Small intestine (tissue), 7 donors: ENCODE results near the gene THBS1. TPM values are rescaled to one million over a fixed set of nuclear protein-coding genes. Genes with fewer than 3 reads are reported as not detected.
A peak's percentile ranks its signal among the peaks of the same experiment; 100 is the strongest.

Experiments used
- DNase-seq, 2 donors: peaks; one replicate each; pipeline versions ENCODE4 v3.0.0 to v3.0.0-alpha.2; 2013
- FAIRE-seq: peaks from 2 replicates; lab custom pipeline; 2012; peaks lifted over from hg19 to GRCh38; lab: Jason Lieb, UNC
- H3K27ac ChIP-seq, 3 donors: one replicate each; pipeline ENCODE4 v1.5.1; 2013; ENCODE audit warnings: low read length in 2 of 3, mild to moderate bottlenecking in 2 of 3, control low read depth in 1 of 3, inconsistent platforms in 1 of 3, low read depth in 1 of 3, moderate library complexity in 1 of 3
- H3K27me3 ChIP-seq, 3 donors: one replicate each; pipeline ENCODE4 v1.6.1; 2013; ENCODE audit warnings: low read length in 3 of 3, inconsistent platforms in 1 of 3; ENCODE audit not compliant: control insufficient read depth in 3 of 3, insufficient read depth in 3 of 3
- H3K36me3 ChIP-seq, 3 donors: one replicate each; pipeline ENCODE4 v1.6.1; 2013; ENCODE audit warnings: low read length in 3 of 3, inconsistent platforms in 1 of 3, low read depth in 1 of 3, mild to moderate bottlenecking in 1 of 3, moderate library complexity in 1 of 3; ENCODE audit not compliant: control insufficient read depth in 3 of 3, insufficient read depth in 2 of 3
- H3K4me1 ChIP-seq, 3 donors: one replicate each; pipeline ENCODE4 v1.6.1; 2013; ENCODE audit warnings: low read length in 2 of 3, inconsistent platforms in 1 of 3, low read depth in 1 of 3, mild to moderate bottlenecking in 1 of 3, moderate library complexity in 1 of 3; ENCODE audit not compliant: control insufficient read depth in 3 of 3, insufficient read depth in 2 of 3
- H3K4me3 ChIP-seq, 3 donors: one replicate each; pipeline ENCODE4 v1.5.1; 2013; ENCODE audit warnings: low read length in 3 of 3, control low read depth in 1 of 3, inconsistent platforms in 1 of 3, low read depth in 1 of 3, mild to moderate bottlenecking in 1 of 3, moderate library complexity in 1 of 3
- H3K9me3 ChIP-seq, 2 donors: one replicate each; pipeline ENCODE4 v1.6.1; 2013; ENCODE audit warnings: low read depth in 1 of 2, low read length in 1 of 2; ENCODE audit not compliant: control insufficient read depth in 2 of 2, insufficient read depth in 1 of 2
- WGBS, 3 donors: extraction: QIAGEN DNeasy Blood & Tissue Kit; methylation state at CpG; one replicate each; pipeline ENCODE4 v1.1.7; 2013; 5-methylcytosine and 5-hydroxymethylcytosine counted together
- polyA plus RNA-seq, 4 donors: library from polyadenylated mRNA; stranded (reverse) in 3 of 4; unstranded in 1 of 4; fragments of 200-250 nt in 3 of 4; fragments of 120-200 nt in 1 of 4; gene quantifications; one replicate each; pipeline versions ENCODE4 v1.2.1 to v1.2.3, GENCODE V29; 2013
- donor health status: healthy with polysubstance abuse.
- donor health status: control.
- donor health status: control.
- donor health status: Bipolar disorder and iron deficiency.
- donor health status: healthy.

The THBS1 gene
- polyA plus RNA-seq, 4 donors = 2.0 to 69.8 (median 34.3) TPM

DNA sequence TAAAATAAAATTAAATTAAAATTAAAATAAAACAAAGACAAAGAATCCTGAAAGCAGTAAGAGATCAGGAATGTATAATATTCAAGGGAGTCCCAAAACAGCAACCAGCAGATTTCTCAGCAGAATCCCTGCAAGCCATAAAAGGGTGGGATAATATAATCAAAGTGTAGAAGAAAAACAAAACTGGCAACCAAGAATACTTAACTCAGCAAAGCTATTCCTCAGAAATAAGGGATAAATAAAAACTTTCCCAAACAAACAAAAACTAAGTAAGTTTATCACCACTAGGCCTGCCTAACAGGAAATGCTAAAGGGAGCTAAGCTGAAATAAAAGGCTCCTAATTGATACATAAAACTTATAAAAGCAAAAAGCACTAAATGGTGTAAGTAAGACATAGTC is 29.8 kb downstream of the THBS1 start:
- no peak overlapping the region for H3K4me3 ChIP-seq
- H3K4me1 ChIP-seq = no peaks in the 10 kb centered on the region
- no peak for FAIRE-seq
- peaks cover 0 to 17% of the 10 kb centered on the region in 2 donors for H3K9me3 ChIP-seq
- H3K36me3 ChIP-seq = no peaks in the 10 kb centered on the region
- DNase-seq = no peak
- H3K27ac ChIP-seq = no peak overlapping the region
- H3K27me3 ChIP-seq = no peaks in the 10 kb centered on the region

DNA sequence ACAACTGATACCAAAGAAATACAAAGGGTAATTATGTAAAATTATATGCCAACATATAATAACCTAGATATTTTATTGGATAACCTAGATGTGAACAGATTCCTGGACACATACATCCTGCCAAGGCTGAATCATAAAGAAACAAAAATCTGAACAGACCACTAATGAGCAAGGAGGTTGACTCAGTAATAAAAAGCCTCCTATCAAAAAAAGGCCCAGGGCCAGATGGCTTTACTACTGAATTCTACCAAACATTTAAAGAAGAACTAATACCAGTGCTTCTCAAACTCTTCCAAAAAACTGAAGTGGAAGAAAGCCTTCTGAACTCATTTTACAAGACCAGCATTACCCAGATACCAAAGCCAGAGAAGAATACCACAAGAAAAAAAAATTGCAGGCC is 32.4 kb downstream of the THBS1 start:
- Histone ChIP-seq H3K4me1 (no peaks in the 10 kb centered on the region), H3K4me3 (no peak overlapping the region), H3K36me3 (no peaks in the 10 kb centered on the region), H3K27ac (no peak overlapping the region), H3K9me3 (peaks cover 0 to 17% of the 10 kb centered on the region in 2 donors), H3K27me3 (no peaks in the 10 kb centered on the region)
- FAIRE-seq = no peak
- DNase-seq = no peak

DNA sequence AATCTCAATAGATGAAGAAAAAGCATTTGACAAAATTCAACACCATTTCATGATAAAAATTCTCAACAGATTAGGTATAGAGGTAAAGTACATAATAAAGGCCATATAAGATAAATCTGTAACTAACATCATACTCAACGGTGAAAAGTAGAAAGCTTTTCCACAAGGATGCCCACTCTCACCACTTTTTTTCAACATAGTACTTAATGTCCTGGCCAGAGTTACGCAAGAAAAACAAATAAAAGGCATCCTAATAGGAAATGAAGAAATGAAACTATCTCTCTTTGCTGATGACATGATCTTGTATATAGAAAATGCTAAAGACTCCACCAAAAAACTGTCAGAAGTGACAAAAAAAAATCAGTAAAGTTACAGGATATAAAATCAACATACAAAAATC is 33.0 kb downstream of the THBS1 start:
- FAIRE-seq (no peak), DNase-seq (no peak)
- Histone ChIP-seq H3K9me3 (peaks cover 0 to 17% of the 10 kb centered on the region in 2 donors), H3K36me3 (no peaks in the 10 kb centered on the region), H3K27ac (no peak overlapping the region), H3K27me3 (no peaks in the 10 kb centered on the region), H3K4me1 (no peaks in the 10 kb centered on the region), H3K4me3 (no peak overlapping the region)
- WGBS, 3 donors = 63 to 88% (median 84%) methylated on average over 2 of the region's 2 CpGs

DNA sequence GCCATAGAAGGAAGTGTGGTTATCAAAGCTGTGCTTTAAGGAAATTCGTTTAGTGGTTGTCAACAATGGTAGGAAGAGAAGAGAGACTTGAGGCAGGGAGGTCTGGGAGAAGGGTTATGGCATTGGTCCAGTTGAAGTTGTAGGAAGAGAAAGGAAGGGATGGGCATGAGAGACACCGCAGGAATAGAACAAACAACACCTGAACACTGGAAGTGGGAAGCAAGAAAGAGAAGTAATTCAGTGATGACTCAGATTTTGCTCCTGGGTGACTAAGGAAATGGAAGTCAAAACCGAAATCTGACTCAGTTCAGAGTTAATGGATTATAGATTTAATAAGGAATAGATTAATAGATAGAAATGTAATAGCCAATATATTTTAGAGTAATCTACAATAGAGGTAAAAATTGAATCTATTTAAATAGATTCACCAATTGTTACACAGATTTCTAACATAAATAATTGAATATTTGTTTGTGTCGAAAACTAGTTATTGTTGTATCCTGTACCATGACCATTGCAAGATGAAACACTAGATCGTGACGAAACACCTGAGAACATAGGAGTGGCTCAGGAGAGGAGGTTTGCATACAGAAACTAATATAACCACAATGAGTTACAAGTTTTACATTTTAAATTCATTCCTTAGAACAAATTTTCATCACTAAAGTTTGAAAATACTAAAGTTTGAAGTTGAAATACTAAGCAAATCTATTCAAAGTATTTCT is 36.0 kb downstream of the THBS1 start:
- no peak for DNase-seq
- Histone ChIP-seq H3K27ac (no peak overlapping the region), H3K4me3 (no peak overlapping the region), H3K27me3 (no peaks in the 10 kb centered on the region), H3K9me3 (no peaks in the 10 kb centered on the region), H3K36me3 (no peaks in the 10 kb centered on the region), H3K4me1 (no peaks in the 10 kb centered on the region)
- FAIRE-seq = no peak
- 68 to 80% (median 74%) methylated on average over 6 of the region's 6 CpGs for WGBS, 3 donors

DNA sequence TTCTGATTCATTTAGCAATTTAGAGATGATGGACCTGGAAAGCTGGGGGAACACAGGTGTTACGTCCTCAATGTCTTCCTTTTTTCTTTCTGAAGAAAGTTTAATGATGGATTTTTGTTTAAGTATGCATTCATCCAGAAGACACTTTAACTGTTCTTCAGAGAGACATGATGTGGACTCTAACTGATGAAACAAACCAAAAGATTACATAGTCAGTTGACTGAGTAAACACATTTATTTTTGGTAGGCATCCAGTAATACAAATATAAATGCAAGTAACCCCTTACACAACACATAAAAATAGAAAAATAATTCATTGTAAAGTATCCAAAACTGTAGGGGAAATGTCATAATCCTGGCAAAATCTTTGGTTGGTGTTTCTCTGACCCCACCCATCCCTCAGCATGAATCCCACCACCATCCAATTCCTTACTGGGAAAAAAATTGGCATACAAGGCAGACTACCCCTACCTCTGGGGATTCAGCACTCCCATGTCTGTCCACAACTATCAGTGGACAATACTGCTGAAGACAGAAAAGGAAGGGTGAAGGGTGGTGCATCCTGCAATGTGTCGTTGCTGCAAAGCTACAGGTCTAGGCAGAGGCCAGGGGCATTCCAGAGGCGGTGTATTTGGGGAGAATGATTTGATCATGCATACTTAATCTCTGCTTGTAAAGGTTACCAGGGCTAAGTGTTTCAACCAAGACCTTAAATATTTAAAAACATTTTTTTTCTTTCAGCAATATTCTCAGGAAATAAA is 37.4 kb downstream of the THBS1 start:
- FAIRE-seq = no peak
- peaks cover 0 to 3% (median 0%) of the 10 kb centered on the region in 3 donors for H3K4me1 ChIP-seq
- WGBS, 3 donors = 59 to 84% (median 76%) methylated on average over 3 of the region's 3 CpGs
- DNase-seq = no peak
- H3K27me3 ChIP-seq = no peaks in the 10 kb centered on the region
- no peaks in the 10 kb centered on the region for H3K9me3 ChIP-seq
- H3K36me3 ChIP-seq = no peaks in the 10 kb centered on the region
- no peak overlapping the region for H3K27ac ChIP-seq
- no peak overlapping the region for H3K4me3 ChIP-seq

DNA sequence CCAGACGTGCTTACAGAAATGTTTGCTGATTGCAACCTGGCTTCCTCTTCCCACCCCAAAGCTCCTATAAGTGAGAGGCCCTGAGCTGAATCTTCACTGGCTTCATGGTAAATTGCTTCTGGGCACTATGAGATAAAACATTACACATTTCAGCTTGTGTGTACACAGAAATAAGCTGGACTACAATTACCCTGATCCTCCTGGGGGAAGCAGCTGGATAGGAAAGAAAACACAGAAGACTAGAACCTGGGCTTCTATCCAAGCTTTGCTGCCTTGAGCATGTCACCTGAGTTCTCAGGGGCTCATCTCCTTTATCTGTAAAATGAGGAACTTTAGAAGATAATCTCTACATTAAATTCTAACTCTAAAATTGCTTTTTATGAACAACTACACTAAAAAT is 40.3 kb downstream of the THBS1 start:
- no peak for FAIRE-seq
- Histone ChIP-seq H3K27me3 (no peaks in the 10 kb centered on the region), H3K27ac (peak overlapping the region in 1 of 3 donors; percentile 12), H3K4me3 (no peak overlapping the region), H3K36me3 (no peaks in the 10 kb centered on the region), H3K4me1 (peaks cover 0 to 9% (median 3%) of the 10 kb centered on the region in 3 donors), H3K9me3 (peaks cover 0 to under 1% of the 10 kb centered on the region in 2 donors)
- no peak for DNase-seq
- 59 to 74% (median 68%) methylated on average over 1 of the region's 1 CpG for WGBS, 3 donors

DNA sequence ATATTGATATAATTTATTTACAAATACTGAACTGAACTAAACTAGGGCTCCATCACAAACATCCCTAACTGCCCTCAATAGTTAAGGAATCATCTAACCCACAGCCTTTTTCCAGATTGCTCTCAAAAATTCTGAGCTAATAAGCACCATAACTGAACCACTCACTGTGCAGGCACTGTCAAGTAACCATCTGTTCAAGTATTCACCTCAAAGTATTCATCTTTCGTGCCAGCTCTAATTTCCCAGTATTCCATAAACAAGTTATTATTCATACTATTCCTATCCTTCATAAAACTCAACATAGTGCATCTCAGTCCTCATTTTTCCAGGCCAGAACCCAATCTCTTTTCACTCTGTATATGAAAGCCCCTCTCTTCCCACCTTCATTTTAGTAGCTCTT is 41.1 kb downstream of the THBS1 start:
- Histone ChIP-seq H3K4me1 (peaks cover 0 to 9% (median 4%) of the 10 kb centered on the region in 3 donors), H3K27me3 (no peaks in the 10 kb centered on the region), H3K9me3 (peaks cover 0 to 4% of the 10 kb centered on the region in 2 donors), H3K27ac (no peak overlapping the region), H3K36me3 (no peaks in the 10 kb centered on the region), H3K4me3 (no peak overlapping the region)
- 79 to 85% (median 85%) methylated on average over 1 of the region's 1 CpG for WGBS, 3 donors
- DNase-seq = no peak
- FAIRE-seq = no peak

DNA sequence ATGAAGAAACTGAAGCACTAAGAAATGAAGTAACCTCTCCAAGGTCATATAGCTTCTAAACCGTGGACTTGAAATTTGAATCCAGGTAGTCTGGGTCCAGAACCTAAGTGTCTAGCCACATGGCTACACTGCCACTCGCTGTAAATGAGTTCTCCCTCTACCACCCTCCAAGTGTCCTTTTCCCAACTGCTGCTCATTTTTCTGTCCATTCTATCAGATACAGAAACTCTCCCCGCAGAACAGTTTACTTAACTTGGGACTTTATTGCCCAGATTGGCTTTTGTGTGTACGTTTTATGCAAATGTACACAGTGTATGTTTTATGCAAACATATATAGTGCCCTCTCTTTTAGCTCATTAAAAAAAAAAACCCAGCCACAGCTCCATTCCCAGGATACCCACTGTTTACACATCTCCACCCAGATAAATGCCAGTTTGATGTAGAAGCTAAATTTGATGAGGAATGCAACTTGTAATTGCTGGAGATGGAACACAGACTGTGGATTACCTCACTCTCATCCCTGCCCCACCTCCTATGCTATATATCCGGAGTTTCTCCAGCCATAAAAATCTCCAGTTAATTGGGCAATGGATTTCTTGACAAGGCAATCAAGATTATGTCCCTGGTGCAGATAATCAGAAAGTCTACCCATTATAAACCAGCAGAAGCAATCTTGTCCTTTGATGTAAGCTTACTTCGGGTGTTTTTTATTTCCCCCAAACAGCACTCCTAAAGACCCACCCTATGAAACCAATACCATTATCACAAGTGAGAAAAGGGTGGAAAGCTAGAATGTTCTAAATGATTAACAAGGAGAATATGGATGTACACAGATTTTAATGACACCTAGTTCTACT is 42.0 kb downstream of the THBS1 start:
- Histone ChIP-seq H3K9me3 (peaks cover 0 to 4% of the 10 kb centered on the region in 2 donors), H3K36me3 (no peaks in the 10 kb centered on the region), H3K27ac (peak overlapping the region in 2 of 3 donors; percentile 34 to 74), H3K27me3 (no peaks in the 10 kb centered on the region), H3K4me1 (peaks cover 0 to 9% (median 8%) of the 10 kb centered on the region in 3 donors), H3K4me3 (no peak overlapping the region)
- FAIRE-seq = no peak
- DNase-seq = peak; percentile 30 to 55
- WGBS, 3 donors = 19 to 60% (median 35%) methylated on average over 6 of the region's 6 CpGs
